GM21526 (cell line): Measurements from ENCODE around the gene MAML2.

Experiments
- ATAC-seq: cut with Tn5 transposase; IDR thresholded peaks from one replicate; pipeline ENCODE4 v1.9.1; 2021; ENCODE audit warnings: moderate library complexity; ENCODE audit not compliant: unreplicated experiment, low FRiP score

Gene MAML2

DNA sequence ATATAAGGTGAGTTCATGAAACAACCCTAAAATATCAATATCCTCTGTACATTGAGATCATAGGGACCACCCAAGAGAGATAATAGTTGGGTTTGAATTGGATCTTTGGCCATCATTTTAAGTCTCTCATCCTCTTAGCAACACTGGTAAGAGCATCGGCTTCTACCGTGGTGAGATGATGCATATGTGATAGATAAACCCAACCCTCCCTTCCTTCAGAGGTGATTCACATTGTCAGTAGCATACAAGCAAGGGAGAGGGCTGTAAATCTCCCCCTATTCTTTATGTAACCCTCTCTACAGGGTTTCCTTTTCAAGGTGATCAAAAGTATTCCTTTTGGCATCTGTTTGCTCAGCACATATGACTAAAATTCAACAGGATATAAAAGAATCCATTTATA lies 316.7 kb downstream of the MAML2 start:
- ATAC-seq: no peak

DNA sequence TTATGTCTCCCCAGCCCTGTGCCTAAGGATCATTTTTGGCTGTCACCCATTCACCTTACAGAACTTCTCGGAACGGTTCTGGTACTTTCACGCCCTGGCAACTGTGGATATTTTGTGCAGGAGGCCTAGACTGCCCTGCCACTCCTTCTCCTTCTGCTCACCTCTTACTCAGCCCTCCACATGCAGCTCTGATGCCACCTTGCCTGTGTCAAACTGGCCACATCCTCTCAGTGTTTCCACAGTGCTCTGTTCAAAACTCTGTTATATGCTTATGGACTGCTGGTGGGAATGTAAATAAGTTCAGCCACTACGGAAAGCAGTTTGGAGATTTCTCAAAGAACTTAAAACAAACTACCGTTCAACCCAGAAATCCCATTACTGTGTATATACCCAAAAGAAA lies 318.3 kb downstream of the MAML2 start:
- no peak for ATAC-seq

- no peak for ATAC-seq
These were observed 319.7 kb downstream of the MAML2 start for GRCh38 chr11:96023275-96023674.

- ATAC-seq: no peak
These were observed 320.9 kb downstream of the MAML2 start for GRCh38 chr11:96021901-96022650.

GRCh38 chr11:96019810-96020747 lies 322.9 kb downstream of the MAML2 start:
- ATAC-seq: no peak

DNA sequence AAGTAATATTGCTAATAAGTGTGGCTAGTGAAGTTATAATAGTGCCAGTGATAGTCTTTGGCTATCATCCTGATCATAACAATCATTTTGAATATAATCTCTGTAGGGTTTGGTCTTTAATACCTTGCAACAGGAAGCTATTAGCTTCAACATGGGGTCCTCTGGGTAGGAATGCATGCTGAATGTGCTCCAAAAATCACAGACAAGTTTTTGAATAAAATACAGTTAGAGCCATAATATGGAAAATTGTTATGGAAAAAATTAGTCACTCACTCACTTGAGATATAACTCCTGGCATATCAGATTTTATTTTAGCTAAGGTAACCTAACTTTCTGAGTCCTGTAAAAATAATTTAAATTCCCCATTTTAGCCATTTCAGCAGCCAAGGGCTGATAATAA lies 323.7 kb downstream of the MAML2 start:
- no peak for ATAC-seq

DNA sequence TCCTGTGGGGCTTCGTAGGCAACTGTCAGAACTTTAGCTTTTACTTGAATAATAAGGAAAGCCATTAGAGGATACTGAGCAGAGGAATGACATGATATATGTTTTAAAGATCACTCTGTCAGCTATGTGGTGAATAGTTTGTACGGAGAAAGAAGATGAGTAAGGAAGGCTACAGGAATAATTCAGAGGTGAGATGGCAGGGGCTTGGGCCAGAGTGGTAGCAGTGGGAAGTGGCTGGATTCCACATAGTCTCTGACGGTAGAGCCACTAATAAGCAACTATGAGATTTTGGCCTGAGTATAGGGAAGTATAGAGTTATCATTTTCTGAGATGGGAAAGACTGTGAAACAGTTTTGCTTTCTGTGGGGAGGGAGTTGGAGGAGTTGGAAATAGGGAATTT lies 325.1 kb downstream of the MAML2 start:
- ATAC-seq: no peak

DNA sequence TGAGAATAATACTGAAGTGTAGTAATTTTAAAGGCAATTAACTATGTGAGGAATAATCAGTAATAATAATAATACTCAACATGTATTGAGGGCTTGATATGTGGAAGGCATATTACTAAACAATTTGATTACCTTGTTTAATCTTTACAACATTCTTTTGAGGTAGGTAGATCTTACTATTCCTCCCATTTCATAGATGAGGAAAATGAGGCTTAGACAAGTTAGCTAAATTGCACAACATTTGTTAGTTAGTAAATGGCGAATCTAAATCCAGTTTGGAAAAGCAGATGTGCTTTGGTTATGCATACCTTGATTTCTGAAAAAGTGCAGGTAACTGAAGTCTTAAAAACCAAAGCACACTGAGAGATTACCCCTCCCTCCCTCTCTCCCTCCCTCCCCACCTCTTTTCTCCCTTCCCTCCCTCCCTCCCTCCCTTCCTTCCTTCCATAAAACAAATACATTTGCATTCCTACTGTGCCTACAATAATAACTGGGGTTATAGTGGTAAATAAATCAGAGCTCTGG lies 326.0 kb downstream of the MAML2 start:
- ATAC-seq: no peak

DNA sequence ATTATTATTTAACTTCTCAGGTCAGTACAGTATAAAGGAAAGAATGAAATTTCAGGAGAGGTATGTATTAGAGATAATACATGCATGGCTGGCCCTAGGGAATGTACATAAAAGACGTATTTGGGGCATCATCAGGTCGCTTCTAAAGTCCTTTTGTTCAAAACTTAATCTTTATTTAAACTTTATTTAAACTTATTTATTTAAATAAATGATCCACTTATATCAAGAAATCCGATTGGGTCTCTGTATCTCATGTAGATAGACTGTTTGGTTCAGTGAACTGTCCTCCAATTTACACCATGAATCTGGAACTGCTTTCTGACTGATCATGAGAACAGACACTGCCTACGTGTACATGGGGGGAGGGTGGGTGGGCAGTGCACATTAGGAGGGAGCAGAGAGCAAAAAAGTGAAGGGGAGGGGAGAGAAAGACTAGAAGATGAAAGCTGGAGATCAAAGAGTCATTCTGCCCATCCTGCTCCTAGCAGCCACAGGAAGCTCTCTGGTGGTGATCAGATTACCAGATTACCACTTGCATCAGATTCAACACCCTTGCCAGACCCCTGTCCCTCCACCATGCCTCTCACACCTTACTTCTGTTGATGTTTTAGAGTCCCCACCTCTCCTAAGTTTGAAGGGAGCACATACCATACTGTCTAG lies 327.0 kb downstream of the MAML2 start:
- no peak for ATAC-seq

DNA sequence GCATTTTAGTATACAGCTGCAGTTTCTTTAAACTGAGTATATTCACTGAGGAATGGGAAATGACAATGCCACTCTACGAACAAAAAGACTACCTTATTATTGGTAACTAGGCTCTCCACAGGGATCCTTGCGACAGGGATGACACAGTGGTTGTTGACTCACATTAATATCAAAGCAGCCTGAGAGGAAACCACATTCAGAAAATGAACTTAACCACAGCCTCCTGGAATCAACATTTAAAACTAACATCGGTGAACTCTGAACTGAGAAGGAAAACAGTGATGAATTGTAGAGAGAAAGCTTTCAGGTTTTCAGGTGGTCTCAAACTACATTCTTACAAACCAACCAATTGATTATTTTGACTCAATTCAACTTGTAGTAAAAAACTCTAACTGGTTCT lies 328.8 kb downstream of the MAML2 start:
- ATAC-seq: no peak

DNA sequence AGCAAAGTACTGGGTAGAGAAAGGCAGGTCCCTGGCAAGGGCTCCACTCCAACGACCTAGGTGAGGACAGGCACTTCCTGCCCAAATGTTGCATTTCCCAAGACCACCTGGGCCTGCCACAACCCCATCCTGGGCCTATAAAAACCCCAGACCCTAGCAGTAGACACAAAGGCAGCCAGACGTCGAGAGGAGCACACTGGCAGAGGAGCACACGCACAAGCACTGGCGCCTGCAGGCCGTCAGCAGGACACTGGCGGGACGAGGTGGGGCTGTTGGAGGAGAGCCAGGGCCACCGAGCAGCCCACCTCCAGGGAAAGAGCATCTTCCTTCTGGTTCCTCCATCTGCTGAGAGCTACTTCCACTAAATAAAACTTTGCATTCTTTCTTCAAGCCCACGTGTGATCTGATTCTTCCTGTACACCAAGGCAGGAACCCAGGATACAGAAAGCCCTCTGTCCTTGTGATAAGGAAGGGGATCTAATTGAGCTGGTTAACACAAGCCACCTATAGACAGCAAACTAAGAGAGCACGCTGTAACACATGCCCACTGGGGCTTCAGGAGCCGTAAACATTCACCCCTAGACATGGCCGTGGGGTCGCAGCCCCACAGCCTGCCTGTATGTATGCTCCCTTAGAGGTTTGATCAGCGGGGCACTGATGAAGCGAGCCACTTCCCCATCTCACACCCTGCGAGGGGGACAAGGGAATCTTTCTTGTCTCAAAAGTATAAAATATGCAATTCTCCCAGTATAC lies 329.4 kb downstream of the MAML2 start:
- ATAC-seq: no peak

- peak; percentile 85 for ATAC-seq
These were observed 330.7 kb downstream of the MAML2 start for GRCh38 chr11:96012086-96012824.

DNA sequence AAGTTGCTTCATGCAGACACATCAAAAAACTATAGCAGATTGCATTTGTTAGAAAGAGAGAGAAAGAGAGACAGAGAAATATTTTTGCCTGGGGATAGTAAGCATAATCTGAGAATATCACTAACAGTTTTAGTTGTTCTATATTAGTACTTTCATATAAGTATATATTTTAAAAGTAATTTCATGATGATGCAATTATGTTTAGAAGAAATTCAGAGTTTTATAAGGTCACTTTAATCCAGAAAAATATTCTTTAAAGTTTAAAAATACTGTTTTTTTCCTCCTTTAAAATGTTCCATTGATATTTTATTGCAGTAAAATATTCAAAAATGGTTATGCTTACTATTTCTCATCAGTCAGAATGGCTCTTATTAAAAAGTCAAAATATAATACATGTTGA lies 332.3 kb downstream of the MAML2 start:
- ATAC-seq: no peak

DNA sequence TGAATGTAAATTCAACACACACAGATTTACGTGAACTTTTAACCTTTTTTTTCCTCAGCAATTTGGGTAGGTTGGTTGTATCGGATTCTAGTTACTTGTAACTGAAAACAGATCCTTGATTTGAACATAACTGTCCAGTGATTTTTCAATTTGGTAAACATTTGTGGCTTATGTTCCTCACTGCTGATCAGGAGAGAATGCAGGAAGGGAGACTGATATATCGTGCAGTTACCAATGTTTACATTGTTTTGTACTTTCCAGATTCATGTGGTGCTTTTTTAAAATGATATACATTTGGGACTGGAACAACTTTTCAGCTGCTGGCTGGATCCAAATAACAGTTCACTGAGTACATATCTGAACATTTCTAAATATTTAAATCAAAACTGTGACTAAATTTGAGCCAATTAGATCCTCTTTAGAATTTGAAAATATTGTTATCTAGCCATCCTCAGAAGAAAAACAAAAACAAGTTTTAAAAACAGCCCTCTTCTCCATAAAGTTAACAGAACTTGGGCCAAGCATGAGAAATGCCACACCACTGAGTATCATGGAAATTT lies 334.8 kb downstream of the MAML2 start:
- ATAC-seq: no peak

DNA sequence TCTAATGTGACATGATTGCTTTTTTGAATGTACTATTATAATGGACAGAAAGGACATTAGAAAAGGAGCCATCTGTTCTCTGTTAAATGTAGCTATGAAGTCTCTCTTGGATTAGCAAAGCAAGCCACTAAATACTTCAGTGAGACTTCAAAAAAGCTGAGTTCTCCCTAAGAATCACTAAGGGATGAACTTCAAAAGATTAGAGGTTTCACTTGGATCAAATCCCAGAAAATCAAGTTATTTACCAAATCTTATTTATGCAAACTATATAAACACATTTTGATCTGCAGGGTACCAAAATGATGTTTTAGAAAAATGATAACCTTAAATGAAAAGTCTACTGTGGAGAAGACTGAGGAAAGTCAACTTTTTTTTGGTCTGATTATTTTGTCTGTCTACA lies 337.0 kb downstream of the MAML2 start:
- ATAC-seq: no peak

- no peak for ATAC-seq
These were observed 338.1 kb downstream of the MAML2 start for GRCh38 chr11:96004862-96005261.

- no peak for ATAC-seq
These were observed 340.2 kb downstream of the MAML2 start for GRCh38 chr11:96002754-96003290.

- ATAC-seq: no peak
These were observed 340.7 kb downstream of the MAML2 start for GRCh38 chr11:96002339-96002738.

DNA sequence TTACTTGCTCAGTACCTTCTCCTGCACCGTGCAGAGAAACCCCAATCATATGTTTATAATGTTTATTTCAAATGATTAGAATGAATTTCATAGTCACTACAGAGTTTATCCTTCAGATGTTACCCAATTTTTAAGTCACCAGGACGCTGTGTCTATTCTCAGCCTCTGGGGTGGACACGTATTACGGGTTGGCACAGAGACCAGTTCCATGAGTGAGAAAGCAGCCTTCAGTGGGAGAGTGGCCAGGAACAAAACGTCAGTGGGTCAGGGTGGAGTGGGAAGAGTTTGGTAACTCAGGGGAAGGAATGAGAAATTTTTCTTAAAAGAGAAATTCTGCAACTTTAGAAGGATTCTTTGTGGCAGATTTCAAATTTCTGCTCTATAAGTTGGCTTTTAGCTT lies 342.0 kb downstream of the MAML2 start:
- ATAC-seq: no peak
